ENCODE measurements around the gene FILIP1L. TPM values are rescaled to one million over a fixed set of nuclear protein-coding genes. Genes with fewer than 3 reads are reported as not detected.

The FILIP1L gene
- total RNA-seq, 4 donors from 2014 or later, result 26.7 to 46.3 (median 30.8) TPM

GRCh38 chr3:99901200-99901926 lies 212.9 kb downstream of the FILIP1L start:
- H3K4me1 ChIP-seq, result peaks cover 0 to 35% (median 11%) of the 10 kb centered on the region in 4 donors
- TF ChIP-seq EP300 (IDR thresholded peaks at IDR 0.05), result peak; percentile 25 to 76
- no peak for TF ChIP-seq POLR2A (IDR thresholded peaks at IDR 0.05)
- TF ChIP-seq CTCF (IDR thresholded peaks at IDR 0.05), result no peak
- WGBS, 2 donors, result 11 to 12% methylated on average over 6 of the region's 6 CpGs
- H3K9me3 ChIP-seq, result no peaks in the 10 kb centered on the region
- H3K27me3 ChIP-seq, result no peaks in the 10 kb centered on the region
- DNase-seq (ENCODE audit: low spot score in 2 of 2), result no peak
- H3K4me3 ChIP-seq, result no peak overlapping the region
- no peaks in the 10 kb centered on the region for H3K36me3 ChIP-seq
- H3K27ac ChIP-seq, result peak overlapping the region in 2 of 4 donors; percentile 57 to 62

- Histone ChIP-seq H3K4me3 (no peak overlapping the region), H3K9me3 (no peaks in the 10 kb centered on the region), H3K36me3 (no peaks in the 10 kb centered on the region), H3K27me3 (no peaks in the 10 kb centered on the region), H3K4me1 (peaks cover 0 to 38% (median 11%) of the 10 kb centered on the region in 4 donors), H3K27ac (peak overlapping the region in 1 of 4 donors; percentile 57)
- 97 to 98% methylated on average over 1 of the region's 1 CpG for WGBS, 2 donors
- TF ChIP-seq CTCF (IDR thresholded peaks at IDR 0.05), result no peak
- no peak for TF ChIP-seq POLR2A (IDR thresholded peaks at IDR 0.05)
- no peak for TF ChIP-seq EP300 (IDR thresholded peaks at IDR 0.05)
- DNase-seq (ENCODE audit: low spot score in 2 of 2), result no peak
Measured at GRCh38 chr3:99900248-99900647, 214.1 kb downstream of the FILIP1L start.

- no peak overlapping the region for H3K27ac ChIP-seq
- no peaks in the 10 kb centered on the region for H3K36me3 ChIP-seq
- H3K9me3 ChIP-seq, result no peaks in the 10 kb centered on the region
- TF ChIP-seq EP300 (IDR thresholded peaks at IDR 0.05) (no peak), POLR2A (IDR thresholded peaks at IDR 0.05) (no peak), CTCF (IDR thresholded peaks at IDR 0.05) (no peak)
- no peaks in the 10 kb centered on the region for H3K27me3 ChIP-seq
- H3K4me1 ChIP-seq, result peaks cover 0 to 38% (median 11%) of the 10 kb centered on the region in 4 donors
- no peak overlapping the region for H3K4me3 ChIP-seq
- DNase-seq (ENCODE audit: low spot score in 2 of 2), result no peak
- 96 to 98% methylated on average over 3 of the region's 3 CpGs for WGBS, 2 donors
Measured at GRCh38 chr3:99899603-99900002, 214.7 kb downstream of the FILIP1L start.

- Histone ChIP-seq H3K36me3 (no peaks in the 10 kb centered on the region), H3K9me3 (no peaks in the 10 kb centered on the region), H3K27ac (peak overlapping the region in 2 of 4 donors; percentile 18 to 27), H3K27me3 (no peaks in the 10 kb centered on the region), H3K4me1 (peaks cover 0 to 23% (median 4%) of the 10 kb centered on the region in 4 donors), H3K4me3 (no peak overlapping the region)
- DNase-seq (ENCODE audit: low spot score in 2 of 2), result no peak
- TF ChIP-seq EP300 (IDR thresholded peaks at IDR 0.05) (no peak), CTCF (IDR thresholded peaks at IDR 0.05) (no peak), POLR2A (IDR thresholded peaks at IDR 0.05) (no peak)
- WGBS, 2 donors, result 61 to 73% methylated on average over 3 of the region's 3 CpGs
Measured at GRCh38 chr3:99896482-99896881, 217.8 kb downstream of the FILIP1L start.

- Histone ChIP-seq H3K36me3 (no peaks in the 10 kb centered on the region), H3K9me3 (no peaks in the 10 kb centered on the region), H3K4me3 (no peak overlapping the region), H3K4me1 (peaks cover 0 to 17% (median 2%) of the 10 kb centered on the region in 4 donors), H3K27me3 (no peaks in the 10 kb centered on the region), H3K27ac (peak overlapping the region in 1 of 4 donors; percentile 27)
- TF ChIP-seq EP300 (IDR thresholded peaks at IDR 0.05), result peak in 1 of 2 donors; percentile 38
- no peak for TF ChIP-seq POLR2A (IDR thresholded peaks at IDR 0.05)
- 40 to 55% methylated on average over 2 of the region's 2 CpGs for WGBS, 2 donors
- DNase-seq (ENCODE audit: low spot score in 2 of 2), result no peak
Measured at GRCh38 chr3:99895703-99896441, 218.4 kb downstream of the FILIP1L start.
